ENCODE results near the gene GSTA5. TPM values are rescaled to one million over a fixed set of nuclear protein-coding genes. Genes with fewer than 3 reads are reported as not detected.
"Not testable (repeated sequence)": the region's sequence is repeated elsewhere in the genome, so short reads cannot be mapped to it uniquely, and the experiment has no call there.

GSTA5 gene
- total and polyA plus RNA-seq, 2 experiments from 2014 or later: not detected

GRCh38 chr6:52858416-52858815 is 17.8 kb upstream of the GSTA5 start:
- no peak overlapping the region for H3K4me2 ChIP-seq (ENCODE audit: unreplicated experiment)
- H3K27me3 ChIP-seq (replicated peaks; ENCODE audit: insufficient read depth): peaks cover 36% of the 10 kb centered on the region
- no peaks in the 10 kb centered on the region for H3K9me3 ChIP-seq (ENCODE audit: low read depth)
- no peaks in the 10 kb centered on the region for H4K20me1 ChIP-seq (ENCODE audit: insufficient read depth)
- H3K4me3 ChIP-seq: no peak overlapping the region
- 46 to 54% methylated on average over 4 of the region's 4 CpGs for WGBS, 2 experiments (ENCODE audit: low coverage in 1 of 2, low lambda C conversion rate in 2 of 2, missing lambda C conversion rate in 2 of 2)
- no peaks in the 10 kb centered on the region for H3K36me3 ChIP-seq (ENCODE audit: low read depth)
- no peak for DNase-seq
- H3F3A ChIP-seq (ENCODE audit: insufficient read depth): no peaks in the 10 kb centered on the region
- in situ Hi-C loops (cut with MboI): no loop called here
- H3K4me1 ChIP-seq (ENCODE audit: insufficient read depth): no peaks in the 10 kb centered on the region
- no peaks in the 10 kb centered on the region for H3K9me2 ChIP-seq (ENCODE audit: insufficient read depth)
- no peak overlapping the region for H2AFZ ChIP-seq
- H3K79me2 ChIP-seq (ENCODE audit: insufficient read depth): no peaks in the 10 kb centered on the region
- no peak overlapping the region for H3K27ac ChIP-seq
- no peak overlapping the region for H3K9ac ChIP-seq
- TF ChIP-seq EZH2phosphoT487 (IDR thresholded peaks at IDR 0.05; ENCODE audit: insufficient read depth, low read depth): no peak
- TF ChIP-seq EZH2 (IDR thresholded peaks at IDR 0.05; ENCODE audit: insufficient read depth, poor library complexity, severe bottlenecking): no peak

GRCh38 chr6:52856137-52856536 is 15.5 kb upstream of the GSTA5 start:
- 4 to 8% methylated on average over 2 to 3 of the region's 3 CpGs for WGBS, 2 experiments (ENCODE audit: low coverage in 1 of 2, low lambda C conversion rate in 2 of 2, missing lambda C conversion rate in 2 of 2)
- H3K79me2 ChIP-seq (ENCODE audit: insufficient read depth); H3K9me3 ChIP-seq (ENCODE audit: low read depth); in situ Hi-C loops (cut with MboI); H2AFZ ChIP-seq; DNase-seq; H3K4me2 ChIP-seq (ENCODE audit: unreplicated experiment); H3K36me3 ChIP-seq (ENCODE audit: low read depth); H4K20me1 ChIP-seq (ENCODE audit: insufficient read depth); H3K9ac ChIP-seq; H3K4me3 ChIP-seq; H3K9me2 ChIP-seq (ENCODE audit: insufficient read depth); H3F3A ChIP-seq (ENCODE audit: insufficient read depth); H3K27ac ChIP-seq; H3K4me1 ChIP-seq (ENCODE audit: insufficient read depth): not testable (repeated sequence)
- H3K27me3 ChIP-seq (replicated peaks; ENCODE audit: insufficient read depth): peaks cover 49% of the 10 kb centered on the region

- 45 to 52% methylated on average over 4 of the region's 4 CpGs for WGBS, 2 experiments (ENCODE audit: low coverage in 1 of 2, low lambda C conversion rate in 2 of 2, missing lambda C conversion rate in 2 of 2)
- no peaks in the 10 kb centered on the region for H4K20me1 ChIP-seq (ENCODE audit: insufficient read depth)
- H3K9ac ChIP-seq: no peak overlapping the region
- no peaks in the 10 kb centered on the region for H3K36me3 ChIP-seq (ENCODE audit: low read depth)
- H3K27ac ChIP-seq: no peak overlapping the region
- H3K79me2 ChIP-seq (ENCODE audit: insufficient read depth): no peaks in the 10 kb centered on the region
- peaks cover 20% of the 10 kb centered on the region; the same call in 1 of the 2 replicates for H3K27me3 ChIP-seq (replicated peaks; ENCODE audit: insufficient read depth)
- H3K4me2 ChIP-seq (ENCODE audit: unreplicated experiment): no peak overlapping the region
- no peaks in the 10 kb centered on the region for H3F3A ChIP-seq (ENCODE audit: insufficient read depth)
- no peak overlapping the region for H3K4me3 ChIP-seq
- in situ Hi-C loops (cut with MboI): no loop called here
- DNase-seq: no peak
- H3K4me1 ChIP-seq (ENCODE audit: insufficient read depth): no peaks in the 10 kb centered on the region
- TF ChIP-seq EZH2 (IDR thresholded peaks at IDR 0.05; ENCODE audit: insufficient read depth, poor library complexity, severe bottlenecking) (no peak), EZH2phosphoT487 (IDR thresholded peaks at IDR 0.05; ENCODE audit: insufficient read depth, low read depth) (no peak)
- no peak overlapping the region for H2AFZ ChIP-seq
- H3K9me3 ChIP-seq (ENCODE audit: low read depth): no peaks in the 10 kb centered on the region
- H3K9me2 ChIP-seq (ENCODE audit: insufficient read depth): no peaks in the 10 kb centered on the region
Measured at GRCh38 chr6:52849137-52849536, 8.5 kb upstream of the GSTA5 start.

GRCh38 chr6:52846002-52846401 is 5.4 kb upstream of the GSTA5 start:
- Histone ChIP-seq H2AFZ (no peak overlapping the region), H3K27me3 (replicated peaks; ENCODE audit: insufficient read depth) (no peaks in the 10 kb centered on the region; the same call in 1 of the 2 replicates), H3K9me3 (ENCODE audit: low read depth) (no peaks in the 10 kb centered on the region), H3K4me3 (no peak overlapping the region), H4K20me1 (ENCODE audit: insufficient read depth) (no peaks in the 10 kb centered on the region), H3K27ac (no peak overlapping the region), H3F3A (ENCODE audit: insufficient read depth) (no peaks in the 10 kb centered on the region; the same call in 1 of the 2 replicates), H3K79me2 (ENCODE audit: insufficient read depth) (no peaks in the 10 kb centered on the region), H3K36me3 (ENCODE audit: low read depth) (no peaks in the 10 kb centered on the region), H3K4me2 (ENCODE audit: unreplicated experiment) (no peak overlapping the region), H3K9ac (no peak overlapping the region), H3K4me1 (ENCODE audit: insufficient read depth) (no peaks in the 10 kb centered on the region), H3K9me2 (ENCODE audit: insufficient read depth) (no peaks in the 10 kb centered on the region)
- DNase-seq: no peak
- no peak for TF ChIP-seq EZH2phosphoT487 (IDR thresholded peaks at IDR 0.05; ENCODE audit: insufficient read depth, low read depth)
- no peak for TF ChIP-seq EZH2 (IDR thresholded peaks at IDR 0.05; ENCODE audit: insufficient read depth, poor library complexity, severe bottlenecking)
- 17 to 32% methylated on average over 1 of the region's 1 CpG for WGBS, 2 experiments (ENCODE audit: low coverage in 1 of 2, low lambda C conversion rate in 2 of 2, missing lambda C conversion rate in 2 of 2)
- in situ Hi-C loops (cut with MboI): no loop called here

GRCh38 chr6:52843605-52844004 is 3.0 kb upstream of the GSTA5 start:
- TF ChIP-seq EZH2 (IDR thresholded peaks at IDR 0.05; ENCODE audit: insufficient read depth, poor library complexity, severe bottlenecking) (no peak), EZH2phosphoT487 (IDR thresholded peaks at IDR 0.05; ENCODE audit: insufficient read depth, low read depth) (no peak)
- in situ Hi-C loops (cut with MboI): no loop called here
- H3K36me3 ChIP-seq (ENCODE audit: low read depth): no peaks in the 10 kb centered on the region
- no peaks in the 10 kb centered on the region for H3K9me3 ChIP-seq (ENCODE audit: low read depth)
- no peaks in the 10 kb centered on the region for H3K9me2 ChIP-seq (ENCODE audit: insufficient read depth)
- H3K4me3 ChIP-seq: no peak overlapping the region
- H3F3A ChIP-seq (ENCODE audit: insufficient read depth): peaks cover 4% of the 10 kb centered on the region; the same call in 1 of the 2 replicates
- H3K79me2 ChIP-seq (ENCODE audit: insufficient read depth): no peaks in the 10 kb centered on the region
- 69 to 76% methylated on average over 4 of the region's 4 CpGs for WGBS, 2 experiments (ENCODE audit: low coverage in 1 of 2, low lambda C conversion rate in 2 of 2, missing lambda C conversion rate in 2 of 2)
- H2AFZ ChIP-seq: no peak overlapping the region
- DNase-seq: no peak
- H3K9ac ChIP-seq: no peak overlapping the region
- H4K20me1 ChIP-seq (ENCODE audit: insufficient read depth): no peaks in the 10 kb centered on the region
- no peaks in the 10 kb centered on the region; the same call in 1 of the 2 replicates for H3K27me3 ChIP-seq (replicated peaks; ENCODE audit: insufficient read depth)
- H3K4me2 ChIP-seq (ENCODE audit: unreplicated experiment): no peak overlapping the region
- H3K4me1 ChIP-seq (ENCODE audit: insufficient read depth): 0 out of 2 replicates have a peak, but pooled peaks cover 5% of the 10 kb centered on the region
- no peak overlapping the region for H3K27ac ChIP-seq

All from GM23248 (cell line).